ENCODE results near the gene ANXA2R.
"Not testable (repeated sequence)": the region's sequence is repeated elsewhere in the genome, so short reads cannot be mapped to it uniquely, and the experiment has no call there.

The ANXA2R gene, protein sequence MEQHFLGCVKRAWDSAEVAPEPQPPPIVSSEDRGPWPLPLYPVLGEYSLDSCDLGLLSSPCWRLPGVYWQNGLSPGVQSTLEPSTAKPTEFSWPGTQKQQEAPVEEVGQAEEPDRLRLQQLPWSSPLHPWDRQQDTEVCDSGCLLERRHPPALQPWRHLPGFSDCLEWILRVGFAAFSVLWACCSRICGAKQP

DNA sequence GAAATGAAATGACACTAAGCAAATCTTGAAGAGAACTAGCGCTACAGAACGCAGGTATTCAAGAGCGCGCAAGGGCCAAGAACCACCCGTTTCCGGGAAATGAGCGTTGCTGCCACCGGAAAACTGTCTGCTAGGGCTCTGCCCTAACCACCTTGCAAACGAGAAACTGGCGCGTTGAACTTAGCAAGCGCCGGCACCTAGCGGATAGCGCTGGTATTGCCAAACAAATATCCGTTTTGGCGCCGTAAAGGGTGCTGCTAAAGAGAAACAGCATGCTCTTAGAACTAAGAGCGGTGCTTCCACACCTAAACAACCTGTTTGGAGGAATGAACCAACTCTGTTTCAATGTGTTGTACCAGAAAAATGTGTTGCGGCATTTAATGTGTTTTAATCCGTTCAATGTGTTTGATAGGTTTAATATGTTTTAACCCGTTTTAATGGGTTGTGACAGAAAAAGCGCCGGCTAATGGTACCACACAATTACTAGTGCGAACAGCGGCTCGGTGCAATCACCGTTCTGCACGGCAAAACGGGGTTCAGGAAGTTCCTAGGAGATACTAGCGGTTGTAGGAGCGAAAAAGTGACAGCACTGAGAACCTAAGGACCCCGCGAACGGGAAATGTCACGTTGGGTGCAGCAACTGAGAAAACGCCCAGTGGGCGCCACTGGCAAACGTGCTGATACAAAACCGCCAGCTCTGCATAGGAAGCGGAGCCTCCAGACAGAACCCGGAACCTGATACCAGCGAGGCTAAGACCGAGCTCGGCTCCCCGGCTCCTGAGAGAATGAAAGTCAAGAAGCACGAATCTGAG is at the start of gene ANXA2R:
ANXA2R (minus strand) TSS at position 33 of the 812 bp plus-strand sequence. CDS start 273 bp downstream, outside the sequence.
- peak; percentile 77 for DNase-seq

DNA sequence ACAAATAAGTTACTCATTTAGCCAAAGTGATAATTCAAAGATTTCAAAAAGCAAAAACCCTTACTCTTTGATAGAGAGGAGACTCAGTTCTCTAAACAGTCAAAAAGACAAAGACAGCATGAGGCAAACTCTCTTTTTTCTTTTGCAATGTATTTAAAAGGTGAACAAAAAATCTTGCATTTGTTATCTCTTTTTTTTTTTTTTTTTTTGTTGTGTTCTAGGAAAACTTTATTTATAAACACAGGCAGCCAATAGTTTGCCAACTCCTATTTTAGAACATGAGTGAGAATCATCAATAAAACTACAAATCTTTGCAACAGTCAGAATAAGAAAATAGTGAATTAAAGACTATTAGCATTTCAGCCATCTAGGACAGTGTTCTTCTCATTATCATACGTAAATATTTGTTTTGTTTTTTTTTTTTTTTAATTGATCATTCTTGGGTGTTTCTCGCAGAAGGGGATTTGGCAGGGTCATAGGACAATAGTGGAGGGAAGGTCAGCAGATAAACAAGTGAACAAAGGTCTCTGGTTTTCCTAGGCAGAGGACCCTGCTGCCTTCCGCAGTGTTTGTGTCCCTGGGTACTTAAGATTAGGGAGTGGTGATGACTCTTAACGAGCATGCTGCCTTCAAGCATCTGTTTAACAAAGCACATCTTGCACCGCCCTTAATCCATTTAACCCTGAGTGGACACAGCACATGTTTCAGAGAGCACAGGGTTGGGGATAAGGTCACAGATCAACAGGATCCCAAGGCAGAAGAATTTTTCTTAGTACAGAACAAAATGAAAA is 46.2 kb upstream of the ANXA2R start:
- DNase-seq: not testable (repeated sequence)

DNA sequence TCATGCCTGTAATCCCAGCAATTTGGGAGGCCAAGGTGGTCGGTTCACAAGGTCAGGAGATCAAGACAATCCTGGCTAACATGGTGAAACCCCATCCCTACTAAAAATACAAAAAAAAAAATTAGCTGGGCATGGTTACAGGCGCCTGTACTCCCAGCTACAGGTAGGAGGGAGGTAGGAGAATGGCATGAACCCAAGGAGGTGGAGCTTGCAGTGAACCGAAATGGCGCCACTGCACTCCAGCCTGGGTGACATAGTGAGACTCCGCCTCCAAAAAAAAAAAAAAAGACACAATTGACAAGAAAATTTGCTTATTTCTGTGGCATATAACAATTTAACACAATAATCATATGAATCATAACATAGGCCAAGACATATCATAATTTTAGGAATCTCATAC is 45.3 kb upstream of the ANXA2R start:
- DNase-seq: no peak

DNA sequence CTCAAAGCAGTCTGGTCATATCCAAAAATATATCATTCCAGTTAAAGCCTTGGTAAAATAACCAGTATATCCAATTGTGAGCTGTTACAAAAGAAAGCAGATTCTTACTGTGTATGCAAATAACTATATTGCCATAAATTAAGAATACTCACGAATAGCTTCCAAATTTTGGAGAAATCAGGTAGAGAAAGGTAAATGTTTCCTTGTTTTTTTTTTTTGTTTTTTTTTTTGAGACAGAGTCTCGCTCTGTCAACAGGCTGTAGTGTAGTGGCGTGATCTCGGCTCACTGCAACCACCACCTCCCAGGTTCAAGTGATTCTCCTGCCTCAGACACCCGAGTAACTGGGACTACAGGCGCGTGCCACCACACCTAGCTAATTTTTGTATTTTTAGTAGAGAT is 44.3 kb upstream of the ANXA2R start:
- not testable (repeated sequence) for DNase-seq

DNA sequence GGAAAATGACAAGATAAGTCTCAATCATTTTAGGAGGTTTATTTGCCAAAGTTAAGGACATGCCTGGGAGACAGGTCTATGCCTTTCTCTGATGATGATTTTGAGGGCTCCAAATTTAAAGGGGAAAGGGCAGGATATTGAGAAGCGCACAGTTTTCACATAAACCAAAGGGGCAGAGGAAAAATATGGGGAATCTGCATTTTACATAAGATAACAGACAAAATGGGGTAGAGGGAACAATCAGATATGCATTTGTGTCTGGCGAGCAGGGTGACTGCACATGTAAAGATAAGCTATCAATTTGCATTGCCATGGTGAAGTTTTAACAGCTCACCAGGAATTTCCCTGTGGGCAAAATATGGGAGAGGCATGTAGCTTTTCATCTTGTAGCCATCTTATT is 41.2 kb upstream of the ANXA2R start:
- not testable (repeated sequence) for DNase-seq

DNA sequence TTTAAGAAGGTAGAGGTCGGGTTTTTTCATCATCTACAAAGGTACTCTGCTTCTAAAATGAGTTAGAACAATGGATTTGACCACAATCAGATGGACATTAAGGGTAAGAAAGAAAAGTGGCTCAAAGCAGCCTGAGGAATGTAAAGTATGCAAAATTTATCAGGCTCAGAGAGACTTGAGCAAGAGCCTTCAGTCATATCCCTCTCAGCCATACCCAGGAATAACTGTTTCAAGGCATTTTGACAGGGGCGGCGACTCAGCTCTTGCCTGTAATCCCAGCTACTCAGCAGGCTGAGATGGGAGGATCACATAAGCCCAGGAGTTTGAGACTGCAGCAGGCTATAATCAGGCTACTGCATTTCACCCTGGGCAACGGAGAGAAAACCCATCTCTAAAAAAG is 38.8 kb upstream of the ANXA2R start:
- peak; percentile 75 for DNase-seq

DNA sequence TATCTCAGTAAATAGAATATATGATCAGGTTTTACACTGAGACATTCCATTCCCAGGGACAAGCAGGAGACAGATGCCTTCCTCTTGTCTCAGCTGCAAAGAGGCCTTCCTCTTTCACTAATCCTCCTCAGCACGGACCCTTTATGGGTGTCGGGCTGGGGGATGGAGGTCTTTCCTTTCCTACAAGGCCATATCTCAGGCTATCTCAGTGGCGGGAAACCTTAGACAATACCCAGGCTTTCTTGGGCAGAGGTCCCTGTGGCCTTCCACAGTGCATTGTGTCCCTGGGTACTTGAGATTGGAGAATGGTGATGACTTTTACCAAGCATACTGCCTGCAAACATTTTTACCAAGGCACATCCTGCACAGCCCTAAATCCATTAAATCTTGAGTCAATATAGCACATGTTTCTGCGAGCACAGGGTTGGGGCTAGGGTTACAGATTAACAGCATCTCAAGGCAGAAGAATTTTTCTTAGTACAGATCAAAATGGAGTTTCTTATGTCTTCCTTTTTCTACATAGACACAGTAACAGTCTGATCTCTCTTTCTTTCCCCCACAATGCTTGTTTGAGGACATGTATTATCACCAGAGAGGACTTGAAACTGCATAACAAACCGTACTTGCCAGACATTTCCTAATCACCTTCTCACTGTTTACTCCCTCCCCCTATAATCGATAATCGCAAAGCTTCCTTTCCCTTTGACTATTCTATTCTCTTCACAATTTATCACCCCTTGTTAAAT is 37.5 kb upstream of the ANXA2R start:
- DNase-seq: not testable (repeated sequence)

DNA sequence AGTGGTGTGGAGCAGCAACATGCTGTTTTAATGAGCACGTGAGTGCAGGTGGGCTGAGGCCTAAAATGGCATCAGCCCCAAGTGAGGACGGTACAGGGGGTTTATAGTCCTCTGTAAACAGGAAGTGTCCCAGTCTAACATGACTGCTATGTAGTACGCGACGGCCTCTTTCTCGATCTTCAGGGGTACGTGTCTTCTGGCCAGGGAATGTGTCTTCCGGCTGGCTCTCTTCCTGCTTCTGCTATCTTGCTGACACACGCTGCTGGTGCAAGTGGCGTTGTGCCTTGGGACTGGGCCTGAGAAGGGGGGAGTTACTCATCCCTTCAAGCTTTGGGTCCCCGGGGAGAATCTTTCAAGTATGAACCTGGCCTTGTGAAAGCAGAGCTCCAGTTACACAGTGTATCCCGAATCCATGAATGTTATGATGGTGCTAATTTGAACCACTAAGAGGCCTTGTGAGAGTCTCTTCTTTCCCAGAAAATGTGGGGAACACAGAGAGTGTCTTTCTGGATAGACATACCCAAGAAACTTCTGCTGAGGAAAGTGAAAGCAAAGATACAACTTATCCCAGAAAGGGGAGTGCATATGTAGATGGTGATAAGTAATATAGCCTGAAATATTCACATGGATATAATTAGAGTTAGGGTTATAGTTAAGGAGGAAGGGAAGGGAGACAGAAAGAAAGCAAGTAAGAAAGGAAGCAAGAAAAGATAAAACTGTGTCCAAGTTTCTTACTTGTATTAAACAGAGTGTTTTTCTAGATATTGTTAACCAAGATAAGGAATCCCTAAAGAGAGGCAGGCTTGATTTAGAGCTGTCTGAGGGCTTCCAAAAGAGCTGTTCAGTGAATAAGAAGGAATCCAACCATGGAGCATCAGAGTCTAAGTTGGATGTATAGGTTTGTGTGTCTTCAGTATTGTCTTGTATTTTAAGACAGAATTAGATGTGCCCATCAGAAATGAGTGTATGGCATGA is 35.5 kb upstream of the ANXA2R start:
- DNase-seq: no peak

DNA sequence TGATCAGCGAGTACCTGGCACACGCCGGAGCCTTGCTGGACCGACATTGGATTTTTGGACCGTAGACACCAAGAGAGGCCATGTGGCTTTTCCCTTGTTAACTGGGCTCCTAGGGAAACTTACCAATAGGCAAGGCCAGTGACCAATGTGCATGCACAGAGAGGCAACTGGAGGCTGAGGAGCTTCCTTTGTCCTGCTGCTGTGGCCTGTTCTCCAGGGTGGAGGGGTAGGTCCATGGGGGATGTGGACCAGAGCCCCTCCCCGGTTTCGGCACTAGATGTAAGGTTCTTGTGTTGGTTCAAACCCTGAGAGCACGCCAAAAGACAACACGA is 34.8 kb upstream of the ANXA2R start:
- DNase-seq: no peak

DNA sequence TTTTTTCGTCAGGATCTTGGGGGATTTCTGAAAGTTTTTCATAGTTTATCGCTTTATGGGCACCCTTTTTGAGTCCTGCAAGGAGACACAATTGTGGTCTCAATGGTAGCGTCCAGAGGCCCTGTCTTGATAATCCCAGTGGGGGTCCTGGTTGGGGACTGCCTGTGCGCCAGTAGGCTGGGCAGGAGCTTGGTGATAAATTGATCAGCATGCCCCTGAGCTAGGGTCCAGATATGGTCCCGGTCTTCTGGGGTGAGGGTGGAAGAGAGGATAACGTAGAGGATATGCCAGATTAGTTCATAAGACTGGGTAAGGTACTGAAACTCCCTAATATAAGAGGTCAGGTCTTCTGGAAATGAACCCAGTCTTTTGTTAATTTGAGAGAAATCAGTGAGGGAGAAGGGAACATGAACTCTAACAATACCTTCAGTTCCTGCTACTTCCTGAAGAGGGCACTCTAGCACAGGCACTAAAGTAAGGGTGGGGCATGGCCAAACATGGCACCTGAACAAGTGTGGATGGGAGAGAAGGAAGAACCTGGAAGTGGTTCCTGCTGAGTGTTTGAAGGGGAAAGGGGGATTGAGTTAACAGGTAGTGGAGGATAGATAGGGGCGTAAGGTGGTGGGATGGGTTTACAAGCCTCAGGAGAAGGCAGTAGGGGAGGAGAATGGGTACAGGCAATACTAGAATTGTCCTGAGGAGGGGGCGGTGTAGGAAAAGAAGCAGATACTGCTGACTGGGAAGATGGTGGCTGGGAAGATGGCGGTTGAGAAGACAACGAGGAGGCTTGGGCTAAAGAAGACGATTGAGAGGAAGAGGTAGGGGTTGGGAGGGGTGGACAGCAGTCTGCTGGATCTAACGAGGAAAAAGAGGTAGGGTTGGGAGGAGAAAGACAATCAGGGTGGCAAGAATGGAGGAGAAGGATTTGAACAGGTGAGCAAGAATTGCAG is 33.8 kb upstream of the ANXA2R start:
- no peak for DNase-seq

DNA sequence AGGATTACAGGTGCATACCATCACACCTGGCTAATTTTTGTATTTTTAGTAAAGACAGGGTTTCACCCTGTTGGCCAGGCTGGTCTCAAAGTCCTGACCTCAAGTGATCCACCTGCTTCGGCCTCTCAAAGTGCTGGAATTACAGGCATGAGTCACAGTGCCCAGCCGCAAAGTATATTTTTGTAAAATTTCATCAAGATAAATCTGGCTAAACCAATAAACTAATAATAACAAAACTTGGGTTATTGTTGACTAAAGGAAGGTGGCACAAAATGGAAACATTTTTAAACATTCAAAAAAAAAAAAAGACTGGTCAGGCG is 29.2 kb upstream of the ANXA2R start:
- not testable (repeated sequence) for DNase-seq

DNA sequence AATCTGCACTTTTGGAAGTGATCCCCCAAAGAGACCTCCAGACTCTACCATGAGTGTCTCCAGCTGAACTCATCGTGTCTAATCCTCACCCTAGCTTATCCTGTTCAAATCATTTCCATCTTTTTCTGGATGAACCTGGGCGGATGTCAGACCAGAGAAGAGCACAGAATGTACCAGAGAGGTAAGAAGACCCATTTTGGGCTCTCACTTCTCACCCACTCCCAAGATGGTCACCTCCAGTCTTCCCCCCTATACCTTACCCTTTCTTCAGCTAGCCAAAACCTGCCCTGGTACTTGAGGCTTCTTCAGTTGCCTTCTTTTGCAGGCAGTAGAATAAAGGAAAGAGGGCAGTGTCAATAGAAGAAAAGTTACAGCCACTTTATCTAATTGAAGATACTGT is 27.9 kb upstream of the ANXA2R start:
- no peak for DNase-seq

DNA sequence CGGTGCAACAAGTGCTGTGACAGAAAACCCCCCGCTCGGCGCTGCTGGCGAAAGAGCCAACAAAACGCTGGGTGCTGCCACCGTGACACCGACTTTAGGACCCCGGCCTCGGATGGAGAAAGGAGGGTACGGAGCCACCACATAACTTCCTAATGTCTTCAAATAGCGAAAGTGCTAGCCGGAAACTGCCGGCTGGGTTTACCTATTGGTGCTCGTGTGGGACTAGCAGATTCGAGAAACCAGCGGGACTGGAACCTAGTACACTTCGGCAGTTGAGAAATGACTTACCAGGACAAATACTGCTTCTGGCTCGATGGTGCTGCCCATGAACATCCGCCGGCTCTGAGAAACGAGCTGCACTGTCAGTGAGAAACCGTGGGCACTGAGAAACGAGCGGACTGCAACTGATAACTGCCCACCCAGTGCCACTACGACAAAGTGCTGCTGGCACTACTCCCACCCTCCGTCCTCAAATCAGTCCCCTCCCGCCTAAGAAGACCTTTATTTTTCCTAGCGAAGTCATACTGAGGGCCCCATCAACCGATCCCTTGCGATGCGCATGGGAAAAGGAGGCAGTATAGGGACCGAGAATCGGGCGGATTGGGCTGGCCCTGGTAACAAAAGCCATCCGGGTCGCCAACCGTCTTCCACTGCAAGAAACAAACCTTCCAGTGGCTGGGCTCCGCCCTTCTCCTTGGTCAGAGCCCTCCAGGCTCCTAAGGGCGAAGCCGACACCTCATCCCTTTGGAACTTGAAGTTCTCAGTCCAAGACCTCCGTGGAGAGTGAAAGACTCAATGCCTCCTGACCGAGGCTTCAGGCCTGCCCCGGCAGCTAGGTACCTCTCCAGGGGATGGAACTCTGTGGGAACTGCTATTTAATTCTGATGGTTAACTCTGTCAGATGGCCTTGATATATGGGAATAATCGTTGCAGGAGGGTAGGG is 27.0 kb upstream of the ANXA2R start:
- DNase-seq: peak; percentile 86

DNA sequence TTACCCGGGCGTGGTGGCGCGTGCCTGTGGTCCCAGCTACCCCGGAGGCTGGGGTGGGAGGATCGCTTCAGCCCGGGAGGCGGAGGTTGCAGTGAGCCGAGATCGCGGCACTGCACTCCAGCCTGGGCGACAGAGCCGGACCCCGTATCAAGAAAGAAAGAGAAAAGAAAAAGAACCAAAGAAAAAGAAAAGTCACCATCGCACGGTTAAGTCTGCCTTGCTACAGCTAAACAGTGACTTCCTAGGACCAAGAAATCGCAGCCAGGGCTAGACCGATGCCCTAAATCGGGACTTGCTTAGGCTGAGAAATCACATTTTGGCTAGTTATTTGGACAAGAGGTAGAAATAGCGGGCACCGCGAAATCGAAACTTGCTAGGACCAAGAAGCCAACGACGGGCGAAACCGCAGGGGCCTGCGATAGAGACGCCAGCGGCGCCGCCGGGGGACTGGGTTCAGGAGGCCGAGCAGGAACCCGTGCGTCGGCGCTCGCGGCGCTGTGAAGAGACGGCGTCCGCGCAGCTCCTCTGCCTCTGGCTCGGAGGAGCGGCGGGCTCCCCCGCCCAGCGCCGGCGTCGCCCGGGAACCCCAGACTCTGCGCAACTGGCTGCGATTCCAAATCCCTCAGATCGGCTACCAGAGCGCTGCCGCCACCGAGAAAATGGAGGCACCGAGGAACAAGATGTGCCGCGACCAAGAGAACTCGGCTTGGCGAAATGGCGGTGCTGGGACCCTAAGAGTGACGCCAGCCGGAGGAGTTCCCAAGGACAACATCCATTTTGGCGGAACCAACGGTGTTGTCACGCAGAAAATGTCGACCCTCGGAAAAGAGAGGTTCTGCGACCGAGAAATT is 26.1 kb upstream of the ANXA2R start:
- DNase-seq: peak; percentile 76

DNA sequence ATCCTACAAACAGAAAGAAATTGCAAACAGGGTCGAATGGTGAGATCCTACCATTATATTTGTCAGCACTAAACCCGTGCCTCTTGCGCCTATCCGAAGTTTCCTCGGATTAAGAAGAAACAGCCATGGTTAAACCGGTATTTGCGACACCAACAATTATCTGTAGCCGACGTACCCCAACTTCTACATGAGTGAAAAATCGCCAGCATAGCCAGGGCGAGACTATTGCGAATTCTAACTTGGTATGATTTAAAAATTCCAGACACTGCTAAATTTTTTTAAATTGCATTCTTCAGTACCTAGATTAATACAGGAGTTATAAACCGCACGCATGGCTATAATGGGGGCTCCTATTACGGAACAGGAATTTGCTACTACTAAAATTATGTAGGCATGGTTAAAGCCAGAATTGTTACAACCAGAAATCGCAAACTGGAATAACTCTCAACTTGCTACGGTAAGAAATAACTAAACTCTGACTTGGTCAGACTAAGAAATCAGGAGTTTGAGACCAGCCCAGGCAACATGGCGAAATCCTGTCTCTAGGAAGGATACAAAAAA is 25.3 kb upstream of the ANXA2R start:
- no peak for DNase-seq

DNA sequence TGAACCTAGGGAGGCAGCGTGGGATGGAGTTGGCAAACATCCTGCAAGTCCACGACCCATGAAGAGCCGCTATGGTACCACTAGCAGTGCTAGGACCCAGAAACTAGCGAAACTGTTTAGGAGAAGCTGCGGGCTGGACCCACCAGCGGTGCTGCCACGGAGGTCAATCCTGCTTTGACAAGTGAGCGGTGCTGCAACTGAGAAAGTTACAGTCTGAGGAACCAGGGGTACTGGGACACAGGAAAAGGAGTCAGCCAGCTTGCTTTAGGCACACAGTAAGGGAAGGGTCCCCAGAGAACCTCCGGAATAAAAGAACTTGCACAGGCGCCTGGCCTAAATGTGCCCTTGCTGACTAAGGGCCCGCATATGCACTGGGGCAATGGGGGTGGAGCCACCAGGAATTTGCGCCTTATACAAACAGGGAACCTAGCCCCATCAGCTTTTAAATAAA is 23.6 kb upstream of the ANXA2R start:
- DNase-seq: peak; percentile 39

DNA sequence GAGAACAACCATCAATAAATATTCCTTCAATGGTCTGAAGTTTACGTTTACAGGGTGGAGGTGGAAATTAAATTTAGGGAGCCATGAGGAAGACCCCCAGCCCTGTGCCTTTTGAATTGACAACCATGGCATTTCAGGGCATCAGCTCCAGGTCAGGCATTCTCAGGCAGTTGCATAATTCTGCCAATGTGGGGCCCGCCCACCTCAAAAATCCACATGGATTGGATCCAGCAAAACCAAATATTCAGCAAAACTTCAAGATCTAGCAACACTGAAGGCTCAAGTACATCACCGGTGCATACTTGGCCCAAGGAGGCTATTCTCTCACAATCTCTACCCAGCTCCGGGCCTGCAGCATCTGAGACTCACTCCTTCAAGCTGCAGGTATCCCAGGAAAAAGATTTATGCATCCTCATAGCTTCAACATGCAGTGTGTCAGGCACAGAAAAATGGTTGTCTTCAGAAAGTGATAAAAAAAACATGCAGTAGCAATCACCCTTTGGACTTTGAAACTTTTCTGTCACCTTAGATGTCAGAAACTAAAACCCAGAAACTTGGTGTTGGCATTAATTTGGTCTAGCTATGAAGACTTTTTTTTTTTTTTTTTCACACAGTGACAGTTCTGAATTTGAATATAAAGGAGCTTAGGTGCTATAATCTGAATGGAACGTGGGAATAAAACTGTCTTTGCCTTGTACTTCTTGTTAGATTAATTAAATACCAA is 21.4 kb upstream of the ANXA2R start:
- no peak for DNase-seq

Data from kidney glomerular epithelial cell (primary cell).